Tongue (tissue), 2 donors: ENCODE results near the gene SSX4B. TPM values are rescaled to one million over a fixed set of nuclear protein-coding genes. Genes with fewer than 3 reads are reported as not detected.

Source experiments
- small RNA-seq: library from RNA; depleted of rRNA; stranded (forward); fragments of <200 nt; gene quantifications from one replicate; pipeline ENCODE3, GENCODE V24; 2014; ENCODE audit warnings: low replicate concordance
- total RNA-seq: library from RNA; depleted of rRNA; stranded (reverse); fragments of >200 nt; gene quantifications from one replicate; pipeline ENCODE4 v1.2.3, GENCODE V29; 2014

Gene SSX4B
- total RNA-seq, 1 donor from 2014 or later = not detected

Small RNA genes lying within 50 kb of the gene (small RNA-seq; reads per million reads assigned to genes)
- gene AL606490.4 (not detected), gene AL606490.7 (not detected)

Other genes starting within 250 kb of the SSX4B start
- not detected for gene SSX5, start 215.2 kb downstream of the SSX4B start, total RNA-seq
- gene SSX1, start 156.6 kb downstream of the SSX4B start, total RNA-seq = not detected
- not detected for gene SSX3, start 55.3 kb downstream of the SSX4B start, total RNA-seq
- gene SSX4, start 28.4 kb downstream of the SSX4B start, total RNA-seq = not detected
- 3.7 TPM for gene SLC38A5, start 58.3 kb upstream of the SSX4B start, total RNA-seq
- gene FTSJ1, start 64.2 kb upstream of the SSX4B start, total RNA-seq = 22.8 TPM
- 2.3 TPM for gene PORCN, start 97.0 kb upstream of the SSX4B start, total RNA-seq
- gene EBP, start 109.8 kb upstream of the SSX4B start, total RNA-seq = 22.8 TPM
- 8.0 TPM for gene TBC1D25, start 127.8 kb upstream of the SSX4B start, total RNA-seq
- 141 TPM for gene RBM3, start 162.5 kb upstream of the SSX4B start, total RNA-seq
- gene WDR13, start 185.5 kb upstream of the SSX4B start, total RNA-seq = 100 TPM